ENCODE measurements around the gene MTCL1. TPM values are rescaled to one million over a fixed set of nuclear protein-coding genes. Genes with fewer than 3 reads are reported as not detected.
A peak's percentile ranks its signal among the peaks of the same experiment; 100 is the strongest.

Gene MTCL1
- polyA plus RNA-seq, 1 experiment: 56.6 TPM

DNA sequence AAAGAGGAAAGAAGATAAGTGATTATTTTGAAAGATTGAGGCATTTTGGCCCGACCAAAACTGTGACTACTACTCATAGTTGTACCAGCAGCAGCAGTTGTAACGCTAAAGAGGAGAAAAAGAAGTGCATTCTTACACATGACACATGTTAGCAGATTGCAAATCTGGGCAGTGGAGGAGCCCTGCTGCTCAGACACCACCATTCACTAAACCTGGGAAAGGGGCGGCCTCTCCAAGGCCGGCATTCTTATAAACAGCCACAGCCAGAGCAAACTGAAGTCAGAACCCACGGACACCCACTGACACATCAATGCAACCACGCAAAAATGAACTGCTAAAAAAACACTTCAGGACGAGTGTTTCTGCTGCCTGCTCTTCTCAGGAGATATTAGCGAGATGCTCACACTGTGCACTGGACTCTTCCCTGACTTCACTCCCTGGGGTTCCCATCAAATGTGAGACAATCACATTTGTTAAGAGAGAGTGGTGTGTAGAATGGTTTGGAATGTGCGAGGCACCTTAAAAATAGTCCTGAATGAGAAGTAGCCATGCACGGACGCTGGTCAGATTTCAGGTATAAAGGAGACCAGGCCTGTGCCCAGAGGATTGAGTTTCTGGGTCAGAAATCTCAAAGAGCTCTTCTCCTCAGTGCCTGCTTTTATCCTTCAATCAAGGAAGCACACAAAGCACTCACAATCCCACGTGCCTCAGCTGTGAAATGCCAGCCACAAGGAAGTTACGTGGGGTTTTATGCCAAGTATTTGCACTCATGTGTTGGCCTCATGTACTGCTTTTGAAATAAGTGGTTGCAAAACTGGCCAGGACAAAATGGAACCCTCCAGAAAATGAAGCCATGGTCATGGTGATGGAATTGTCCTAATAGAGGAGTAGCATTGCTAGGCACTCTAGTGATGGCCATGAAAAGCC is 83.4 kb downstream of the MTCL1 start:
- TF ChIP-seq, protein P1, sequence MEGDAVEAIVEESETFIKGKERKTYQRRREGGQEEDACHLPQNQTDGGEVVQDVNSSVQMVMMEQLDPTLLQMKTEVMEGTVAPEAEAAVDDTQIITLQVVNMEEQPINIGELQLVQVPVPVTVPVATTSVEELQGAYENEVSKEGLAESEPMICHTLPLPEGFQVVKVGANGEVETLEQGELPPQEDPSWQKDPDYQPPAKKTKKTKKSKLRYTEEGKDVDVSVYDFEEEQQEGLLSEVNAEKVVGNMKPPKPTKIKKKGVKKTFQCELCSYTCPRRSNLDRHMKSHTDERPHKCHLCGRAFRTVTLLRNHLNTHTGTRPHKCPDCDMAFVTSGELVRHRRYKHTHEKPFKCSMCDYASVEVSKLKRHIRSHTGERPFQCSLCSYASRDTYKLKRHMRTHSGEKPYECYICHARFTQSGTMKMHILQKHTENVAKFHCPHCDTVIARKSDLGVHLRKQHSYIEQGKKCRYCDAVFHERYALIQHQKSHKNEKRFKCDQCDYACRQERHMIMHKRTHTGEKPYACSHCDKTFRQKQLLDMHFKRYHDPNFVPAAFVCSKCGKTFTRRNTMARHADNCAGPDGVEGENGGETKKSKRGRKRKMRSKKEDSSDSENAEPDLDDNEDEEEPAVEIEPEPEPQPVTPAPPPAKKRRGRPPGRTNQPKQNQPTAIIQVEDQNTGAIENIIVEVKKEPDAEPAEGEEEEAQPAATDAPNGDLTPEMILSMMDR (IDR thresholded peaks at IDR 0.05; ENCODE audit: low read depth, low read length): no peak
- ChIA-PET CTCF (no interaction called here), POLR2A (no interaction called here)
- Histone ChIP-seq H3K4me3 (ENCODE audit: low read depth, low read length) (no peak overlapping the region), H3K27me3 (ENCODE audit: control insufficient read depth, insufficient read depth, low read length) (no peaks in the 10 kb centered on the region), H3K27ac (ENCODE audit: low read depth, low read length) (no peak overlapping the region), H3K9me3 (ENCODE audit: control insufficient read depth, insufficient read depth, low read length) (no peaks in the 10 kb centered on the region; the same call in 1 of the 2 replicates)
- no peak for DNase-seq (ENCODE audit: low read depth, low spot score)

DNA sequence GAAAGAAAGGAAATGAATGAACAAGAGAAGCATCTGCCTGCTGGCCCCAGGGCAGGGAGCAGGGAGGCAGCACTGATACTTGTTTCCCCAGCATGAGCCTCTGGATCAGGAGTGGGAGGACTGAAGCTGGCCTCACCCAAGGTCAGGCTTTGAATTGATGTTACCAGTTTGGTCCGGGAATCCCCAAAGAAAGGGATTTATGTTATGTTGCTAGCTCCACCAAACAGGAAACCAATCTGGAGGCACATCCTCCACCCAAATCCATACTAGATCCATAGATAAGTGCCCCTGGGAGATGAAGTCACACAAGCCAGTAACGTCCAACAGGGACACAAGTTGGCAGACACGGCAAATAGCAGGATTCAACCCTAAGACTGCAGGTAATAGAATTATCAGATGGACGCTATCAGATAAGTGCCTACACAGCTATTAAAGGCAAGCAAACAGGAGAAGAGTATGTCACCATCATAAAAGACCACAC is 85.9 kb downstream of the MTCL1 start:
- CTCF ChIA-PET: no interaction called here
- TF ChIP-seq, protein P1 (IDR thresholded peaks at IDR 0.05; ENCODE audit: low read depth, low read length): no peak
- Histone ChIP-seq H3K27me3 (ENCODE audit: control insufficient read depth, insufficient read depth, low read length) (no peaks in the 10 kb centered on the region), H3K27ac (ENCODE audit: low read depth, low read length) (peak overlapping the region; percentile 31), H3K9me3 (ENCODE audit: control insufficient read depth, insufficient read depth, low read length) (no peaks in the 10 kb centered on the region), H3K4me3 (ENCODE audit: low read depth, low read length) (no peak overlapping the region)
- POLR2A ChIA-PET: no interaction called here
- DNase-seq (ENCODE audit: low read depth, low spot score): no peak

DNA sequence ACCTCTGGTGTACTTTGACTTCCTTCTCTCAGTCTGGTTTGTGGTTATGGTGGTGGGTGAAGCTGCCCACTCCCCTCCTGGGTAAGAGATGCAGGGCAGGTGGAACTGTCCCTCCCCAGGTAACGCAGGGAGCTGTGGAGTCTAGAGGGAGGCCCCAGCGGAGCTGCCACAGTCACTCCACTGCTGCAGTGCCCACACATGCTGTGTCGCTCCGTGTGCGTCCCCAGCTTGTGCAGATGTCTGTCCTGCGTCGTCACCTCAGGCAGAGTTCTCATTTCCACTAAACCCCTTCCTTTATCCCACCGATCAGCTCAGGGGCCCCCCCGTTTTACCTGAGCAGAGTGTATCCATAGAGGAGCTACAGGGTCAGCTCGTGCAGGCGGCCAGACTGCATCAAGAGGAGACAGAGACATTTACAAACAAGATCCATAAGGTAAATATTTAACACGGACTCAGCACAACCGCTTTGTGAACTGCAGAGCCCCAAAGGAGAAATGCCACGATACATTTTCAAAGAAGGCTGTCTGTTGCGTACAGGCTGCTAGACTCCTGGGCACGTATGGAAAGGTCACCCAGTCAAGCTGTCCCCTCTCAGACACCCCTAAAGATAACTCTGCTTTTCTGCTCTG is 87.4 kb downstream of the MTCL1 start:
- H3K9me3 ChIP-seq (ENCODE audit: control insufficient read depth, insufficient read depth, low read length): no peaks in the 10 kb centered on the region
- H3K27ac ChIP-seq (ENCODE audit: low read depth, low read length): peak overlapping the region; percentile 21
- ChIA-PET CTCF (no interaction called here), POLR2A (no interaction called here)
- TF ChIP-seq, protein P1 (IDR thresholded peaks at IDR 0.05; ENCODE audit: low read depth, low read length): no peak
- no peak for DNase-seq (ENCODE audit: low read depth, low spot score)
- no peaks in the 10 kb centered on the region for H3K27me3 ChIP-seq (ENCODE audit: control insufficient read depth, insufficient read depth, low read length)
- H3K4me3 ChIP-seq (ENCODE audit: low read depth, low read length): no peak overlapping the region

DNA sequence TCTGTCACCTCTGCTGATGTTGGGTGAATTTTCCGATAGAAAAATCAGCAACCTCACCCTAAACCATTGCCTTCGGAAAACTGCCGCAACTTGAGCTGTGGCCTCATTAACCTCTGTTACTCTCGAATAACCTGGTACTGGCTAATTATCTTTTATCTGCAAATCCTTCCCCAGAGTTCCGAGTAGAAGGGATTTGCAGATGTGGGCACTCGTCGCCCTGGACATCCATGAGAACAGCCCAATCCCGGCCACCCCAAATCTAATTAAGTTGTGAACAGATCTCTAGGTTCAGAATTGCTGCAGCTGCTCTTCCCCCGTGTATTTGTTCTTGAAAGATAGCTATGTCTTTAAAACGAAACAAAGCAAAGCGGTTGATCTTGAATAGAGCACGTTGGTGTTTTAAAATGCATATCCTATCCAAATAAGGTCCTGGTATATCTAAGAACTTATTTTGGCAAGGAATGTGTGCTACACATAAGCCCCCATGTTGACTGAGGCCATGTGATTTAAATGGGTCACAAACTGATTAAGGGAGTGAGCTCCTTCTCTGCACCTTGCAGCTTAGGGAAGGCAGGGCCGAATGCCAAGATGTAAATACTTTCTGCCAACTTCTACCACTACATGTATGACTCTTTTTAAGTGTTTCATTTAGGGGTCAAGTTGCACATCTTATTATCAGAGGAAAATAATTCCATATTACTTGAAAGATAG is 88.2 kb downstream of the MTCL1 start:
- ChIA-PET CTCF (interaction anchor here (0.9 kb wide), 1 partner anchor 12 kb away, joined by 3 read pairs; no protein-coding TSS in a partner anchor), POLR2A (interaction anchor here (0.6 kb wide), 2 partner anchors 9 to 25 kb away, joined by 5 to 7 read pairs; no protein-coding TSS in a partner anchor)
- DNase-seq (ENCODE audit: low read depth, low spot score): no peak
- Histone ChIP-seq H3K27ac (ENCODE audit: low read depth, low read length) (peak overlapping the region; percentile 80), H3K27me3 (ENCODE audit: control insufficient read depth, insufficient read depth, low read length) (no peaks in the 10 kb centered on the region), H3K4me3 (ENCODE audit: low read depth, low read length) (no peak overlapping the region), H3K9me3 (ENCODE audit: control insufficient read depth, insufficient read depth, low read length) (no peaks in the 10 kb centered on the region)
- TF ChIP-seq, protein P1 (IDR thresholded peaks at IDR 0.05; ENCODE audit: low read depth, low read length): no peak

All from AG04450 (cell line).